Measurements from ENCODE around the gene GLS2.

- TF ChIP-seq CTCF (IDR thresholded peaks at IDR 0.05 in 8 of 11, conservative IDR thresholded peaks at IDR 0.05 in 3 of 11) (no peak), POLR2A (IDR thresholded peaks at IDR 0.05) (no peak)
These were observed 62.0 kb downstream of the GLS2 start for GRCh38 chr12:56425940-56426438.
